GM04504 (cell line): ENCODE data around the gene WDR18.
A peak's percentile ranks its signal among the peaks of the same experiment; 100 is the strongest.

Experiments used
- DNase-seq: peaks from one replicate; pipeline ENCODE4 v3.0.0-alpha.2; 2012; ENCODE audit warnings: low read depth

The WDR18 gene, protein sequence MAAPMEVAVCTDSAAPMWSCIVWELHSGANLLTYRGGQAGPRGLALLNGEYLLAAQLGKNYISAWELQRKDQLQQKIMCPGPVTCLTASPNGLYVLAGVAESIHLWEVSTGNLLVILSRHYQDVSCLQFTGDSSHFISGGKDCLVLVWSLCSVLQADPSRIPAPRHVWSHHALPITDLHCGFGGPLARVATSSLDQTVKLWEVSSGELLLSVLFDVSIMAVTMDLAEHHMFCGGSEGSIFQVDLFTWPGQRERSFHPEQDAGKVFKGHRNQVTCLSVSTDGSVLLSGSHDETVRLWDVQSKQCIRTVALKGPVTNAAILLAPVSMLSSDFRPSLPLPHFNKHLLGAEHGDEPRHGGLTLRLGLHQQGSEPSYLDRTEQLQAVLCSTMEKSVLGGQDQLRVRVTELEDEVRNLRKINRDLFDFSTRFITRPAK

DNA sequence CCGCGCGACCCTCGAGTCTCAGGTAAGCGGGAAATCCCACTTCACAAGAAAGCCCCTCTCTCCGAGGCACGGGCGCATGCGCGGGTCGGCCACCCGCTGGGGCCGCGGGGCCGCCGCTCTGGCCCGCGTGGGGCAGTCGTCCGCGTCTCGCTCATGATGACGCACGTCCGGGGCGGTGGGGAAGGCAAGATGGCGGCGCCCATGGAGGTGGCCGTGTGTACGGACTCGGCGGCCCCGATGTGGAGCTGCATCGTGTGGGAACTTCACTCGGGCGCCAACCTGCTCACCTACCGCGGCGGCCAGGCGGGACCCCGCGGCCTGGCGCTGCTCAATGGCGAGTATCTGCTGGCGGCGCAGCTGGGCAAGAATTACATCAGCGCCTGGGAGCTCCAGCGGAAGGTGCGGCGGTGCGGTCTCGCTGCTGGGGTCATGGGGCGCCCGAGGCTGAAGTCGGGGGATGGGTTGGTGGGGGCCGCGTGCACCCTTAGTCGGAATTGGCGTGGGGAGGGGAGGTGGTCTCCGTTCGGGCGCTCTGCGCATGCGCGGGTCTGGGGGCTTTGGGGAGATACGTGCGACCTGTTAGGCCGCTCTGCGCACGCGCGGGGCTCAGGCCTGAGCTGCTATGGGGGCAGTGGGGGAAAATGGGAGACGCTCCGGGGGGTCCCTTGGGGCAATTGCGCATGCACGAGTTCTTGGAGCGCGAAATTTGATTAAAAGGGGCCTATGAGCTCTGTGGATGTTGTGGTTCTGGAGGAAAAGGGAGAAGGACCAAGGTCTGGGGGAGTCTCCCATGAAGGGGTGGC is at the start of gene WDR18:
Gene WDR18, plus strand, starts transcription at position 181 of the 803 bp plus-strand sequence. Its CDS starts 9 bp downstream, at position 190.
- DNase-seq, result peak; percentile 67

- peak; percentile 40 for DNase-seq
Observed at GRCh38 chr19:934865-935479, 49.2 kb upstream of the WDR18 start.

GRCh38 chr19:936175-936546 is 48.0 kb upstream of the WDR18 start:
- no peak for DNase-seq

- DNase-seq, result no peak
Observed at GRCh38 chr19:937259-937694, 46.9 kb upstream of the WDR18 start.

- DNase-seq, result no peak
Observed at GRCh38 chr19:938233-938923, 45.8 kb upstream of the WDR18 start.

DNA sequence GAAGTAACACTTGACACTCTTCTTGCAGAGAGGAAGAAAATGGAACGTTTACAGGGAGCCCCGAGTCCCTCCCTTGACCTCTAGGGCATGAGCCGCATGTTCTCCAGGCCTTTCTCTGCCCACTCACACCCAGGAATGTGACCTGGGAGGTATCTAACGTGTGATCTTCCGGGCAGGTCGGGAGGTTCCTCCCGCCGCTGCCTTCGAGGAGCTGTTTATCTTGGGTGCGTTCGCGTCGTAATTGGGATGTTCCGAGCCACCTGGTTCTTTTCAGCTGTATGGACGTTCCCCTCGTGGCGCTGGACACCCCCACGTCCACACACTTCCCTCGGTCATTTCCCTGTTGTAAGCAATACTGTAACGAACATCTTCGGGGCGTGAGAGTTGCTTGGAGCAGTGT is 44.7 kb upstream of the WDR18 start:
- no peak for DNase-seq

- no peak for DNase-seq
Observed at GRCh38 chr19:939922-940321, 44.2 kb upstream of the WDR18 start.

DNA sequence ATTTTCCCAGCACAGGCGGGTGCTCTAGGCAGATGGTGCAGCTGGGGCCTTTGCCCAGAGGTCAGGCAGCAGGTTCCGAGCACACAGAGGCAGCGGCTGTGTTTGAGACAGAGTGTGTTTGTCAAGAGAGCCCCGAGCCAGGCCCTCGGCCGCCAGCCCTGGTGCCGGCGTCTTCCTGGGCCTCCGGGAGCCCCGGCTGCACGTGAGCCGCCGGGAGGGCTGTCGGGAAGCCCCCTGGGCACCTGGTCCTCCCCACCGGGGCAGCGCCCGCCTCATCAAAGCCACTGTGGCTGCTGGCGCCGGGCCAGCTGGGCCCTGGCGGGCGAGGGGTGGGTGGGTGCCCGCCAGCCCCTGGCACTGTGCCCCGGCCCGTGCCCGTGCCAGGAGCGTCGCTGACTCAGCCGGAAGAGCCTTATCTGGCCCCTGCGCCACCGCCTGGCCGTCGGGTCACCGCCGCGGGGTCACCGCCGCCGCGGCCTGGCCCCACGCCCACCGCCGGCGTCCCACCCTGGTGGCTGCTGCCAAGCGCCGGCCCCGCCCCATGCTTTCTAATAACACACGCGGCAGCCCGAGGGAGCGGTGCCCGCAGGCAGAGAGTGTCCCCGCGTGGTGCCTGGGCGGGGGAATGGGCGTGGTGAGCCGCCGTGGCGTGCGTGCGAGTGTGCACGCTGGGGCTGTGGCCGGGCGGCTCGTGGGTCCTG is 43.4 kb upstream of the WDR18 start:
- no peak for DNase-seq

- DNase-seq, result no peak
Observed at GRCh38 chr19:941292-942132, 42.6 kb upstream of the WDR18 start.

- no peak for DNase-seq
Observed at GRCh38 chr19:942133-942645, 42.0 kb upstream of the WDR18 start.

DNA sequence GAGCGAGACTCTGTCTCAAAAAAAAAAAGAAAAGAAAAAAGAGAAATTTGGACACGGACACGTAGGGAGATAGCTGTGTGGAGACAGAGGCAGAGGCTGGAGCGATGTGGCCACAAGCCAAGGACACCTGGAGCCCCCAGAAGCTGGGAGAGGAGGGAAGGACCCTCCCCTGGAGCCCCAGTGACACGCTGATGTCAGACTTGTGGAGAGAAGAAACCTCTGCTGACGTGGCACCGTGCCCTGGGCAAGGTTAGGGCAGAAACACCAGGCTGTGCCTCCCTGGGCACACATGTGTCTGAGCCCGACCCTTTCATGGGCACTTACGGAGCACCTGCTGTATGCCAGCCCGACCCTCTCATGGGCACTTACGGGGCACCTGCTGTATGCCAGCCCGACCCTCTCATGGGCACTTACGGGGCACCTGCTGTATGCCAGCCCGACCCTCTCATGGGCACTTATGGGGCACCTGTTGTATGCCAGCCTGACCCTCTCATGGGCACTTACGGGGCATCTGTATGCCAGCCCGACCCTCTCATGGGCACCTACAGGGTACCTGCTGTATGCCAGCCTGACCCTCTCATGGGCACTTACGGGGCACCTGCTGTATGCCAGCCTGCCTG is 40.5 kb upstream of the WDR18 start:
- no peak for DNase-seq

DNA sequence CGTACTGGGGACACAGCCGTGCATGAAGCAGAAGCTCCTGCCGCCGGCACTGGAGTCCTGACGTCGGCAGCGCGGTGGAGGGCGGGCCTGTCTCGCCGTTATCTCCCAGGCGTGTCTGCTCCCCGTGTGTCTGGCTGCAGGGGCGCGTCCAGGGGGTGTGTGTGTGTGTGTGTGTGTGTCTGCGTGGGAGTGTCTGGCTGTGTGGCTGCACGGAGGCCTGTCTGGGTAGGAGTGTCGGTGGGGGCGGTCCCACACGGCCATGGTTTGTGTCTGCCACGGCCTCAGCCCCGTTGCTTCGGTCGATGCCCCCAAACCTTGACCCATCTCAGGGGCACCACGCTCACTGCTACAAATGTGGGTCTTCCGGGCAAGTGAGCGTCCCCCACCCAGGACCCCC is 40.0 kb upstream of the WDR18 start:
- DNase-seq, result no peak

DNA sequence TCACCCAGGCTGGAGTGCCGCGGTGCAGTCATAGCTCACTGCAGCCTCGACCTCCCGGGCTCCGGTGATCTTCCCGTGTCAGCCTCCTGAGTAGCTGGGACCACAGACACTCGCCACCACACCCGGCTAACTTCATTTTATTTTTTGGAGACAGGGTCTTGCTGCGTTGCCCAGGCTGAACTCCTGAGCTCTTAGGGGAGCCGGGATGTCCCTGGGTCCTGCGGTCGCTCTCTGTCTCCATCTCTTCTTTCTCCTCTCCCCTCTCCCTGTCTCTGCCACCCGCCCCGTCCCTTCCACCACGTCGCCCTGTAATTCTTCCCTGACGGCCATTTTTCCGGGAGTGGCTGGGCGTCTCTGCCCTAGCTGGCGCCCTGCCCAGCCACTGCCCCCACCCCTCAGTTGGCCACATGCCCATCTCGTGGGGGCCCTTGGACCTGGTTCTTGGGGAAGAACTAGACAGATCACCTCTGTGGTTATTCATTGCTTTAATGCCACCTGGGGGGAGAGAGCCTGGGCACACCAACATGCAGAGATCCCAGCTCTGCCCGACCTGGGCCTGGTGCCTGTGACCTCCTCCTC is 39.4 kb upstream of the WDR18 start:
- no peak for DNase-seq

DNA sequence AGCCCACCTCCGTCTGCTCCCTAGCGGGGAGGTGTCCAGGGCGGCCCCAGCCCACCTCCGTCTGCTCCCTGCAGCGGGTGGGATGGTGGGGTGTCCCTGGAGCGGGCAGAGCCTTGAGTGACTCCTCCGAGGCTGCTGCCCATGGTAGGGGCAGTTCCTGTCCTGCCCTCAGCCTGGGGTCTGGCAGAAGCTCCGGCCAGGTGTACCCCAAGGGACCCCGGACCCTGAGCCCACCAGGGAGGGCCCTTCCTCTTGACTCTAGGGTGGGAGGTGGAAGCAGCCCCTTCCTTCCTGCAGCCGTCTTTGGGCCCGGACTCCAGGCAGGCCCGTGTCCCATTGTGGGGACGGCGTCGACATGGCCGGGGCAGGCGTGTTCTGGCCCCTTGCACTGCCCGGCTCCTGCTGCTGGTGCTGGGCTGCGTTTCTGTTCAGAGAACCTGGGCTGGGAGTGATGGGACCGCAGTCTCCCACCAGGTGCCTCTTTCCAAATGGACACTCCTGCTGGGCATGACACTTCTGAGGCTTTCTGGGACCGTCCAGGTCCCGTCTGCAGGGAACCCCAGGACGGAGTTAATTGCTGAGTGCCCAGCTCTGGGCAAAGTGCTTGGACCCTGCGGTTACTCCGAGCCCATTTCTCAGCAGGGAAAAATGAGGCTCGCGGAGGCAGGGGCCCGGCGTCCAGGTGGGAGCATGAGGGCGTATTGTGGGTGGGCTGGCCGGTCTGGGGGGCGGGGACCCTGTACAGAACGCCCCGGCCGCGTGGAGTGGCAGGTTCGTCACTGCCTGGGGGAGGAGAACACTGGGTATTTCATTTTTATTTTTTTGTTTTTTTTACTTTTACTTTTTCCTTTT is 38.5 kb upstream of the WDR18 start:
- no peak for DNase-seq

- DNase-seq, result no peak
Observed at GRCh38 chr19:947090-947706, 36.9 kb upstream of the WDR18 start.

DNA sequence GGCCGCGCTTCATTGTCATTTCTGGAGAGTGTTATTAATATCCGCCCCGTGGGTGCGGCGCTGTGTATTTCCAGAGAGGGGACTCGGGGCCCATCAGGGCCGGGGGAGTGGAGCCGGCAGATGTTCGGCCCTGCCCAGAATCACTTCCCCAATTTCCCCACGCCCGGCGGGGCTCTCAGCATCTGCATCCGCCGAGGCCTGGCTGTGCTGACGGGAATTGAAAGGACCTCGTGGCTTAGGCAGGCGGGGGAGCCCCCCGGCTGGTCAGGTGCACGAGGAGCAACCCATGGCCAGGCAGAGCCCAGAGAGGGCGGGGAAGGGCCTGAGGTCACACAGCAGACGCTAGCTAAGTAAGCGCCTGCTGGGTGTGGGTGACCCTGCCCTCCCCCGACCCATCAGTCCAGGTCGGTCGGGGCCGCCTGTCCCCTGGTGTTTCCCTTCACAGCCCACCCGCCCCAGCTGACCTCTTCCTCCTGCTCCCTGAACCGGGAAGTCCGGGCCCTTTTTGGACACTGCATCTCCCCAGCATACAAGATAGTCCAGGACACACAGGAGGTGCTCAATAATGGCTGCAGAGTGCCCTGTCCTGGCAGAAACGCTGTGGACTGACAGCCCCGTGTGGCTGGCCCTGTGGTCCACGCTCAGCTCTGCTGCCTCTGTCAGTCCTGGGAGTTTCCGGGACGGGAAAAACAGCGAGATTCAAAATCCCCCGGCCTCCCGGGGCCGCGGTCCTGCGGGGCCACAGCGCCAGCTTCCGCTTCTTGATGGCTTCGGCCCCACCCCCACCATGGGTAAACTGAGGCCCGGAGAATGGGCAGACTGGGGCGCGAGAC is 36.2 kb upstream of the WDR18 start:
- no peak for DNase-seq

DNA sequence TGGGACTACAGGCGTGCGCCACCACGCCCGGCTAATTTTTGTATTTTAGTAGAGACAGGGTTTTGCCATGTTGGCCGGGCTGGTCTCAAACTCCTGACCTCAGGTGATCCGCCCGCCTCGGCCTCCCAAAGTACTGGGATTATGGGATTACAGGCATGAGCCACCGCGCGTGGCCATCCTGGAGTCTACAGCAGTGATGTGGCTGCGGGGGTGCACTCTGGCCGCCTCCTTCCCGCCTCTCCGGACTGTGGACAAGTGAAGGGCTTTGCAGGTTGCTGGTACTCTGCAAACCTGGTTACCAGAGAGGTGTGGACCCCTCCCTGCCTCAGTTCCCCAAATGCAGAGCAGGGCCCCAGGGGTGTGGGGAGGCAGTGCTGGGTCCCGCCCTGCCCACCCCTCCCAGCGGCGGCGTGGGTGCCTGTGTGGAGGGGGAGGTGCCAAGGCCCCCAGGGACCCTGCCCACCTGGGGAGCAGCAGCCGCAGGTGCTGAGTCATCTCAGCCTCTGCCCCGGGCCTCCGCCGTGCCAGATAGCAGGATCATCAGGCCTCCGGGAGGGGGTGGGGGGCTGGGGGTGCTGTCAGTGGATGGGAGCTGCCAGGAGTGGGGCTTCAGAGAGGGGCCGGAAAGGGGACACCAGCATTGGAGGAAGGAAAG is 35.2 kb upstream of the WDR18 start:
- no peak for DNase-seq
